HEK293 (cell line): ENCODE data around the gene PLLP.
A peak's percentile ranks its signal among the peaks of the same experiment; 100 is the strongest.

Experiments
- BCL6B ChIP-seq: fragments of 450-650 bp; formaldehyde crosslinking; IDR thresholded peaks from 2 replicates; pipeline ENCODE4 v1.5.1; 2017; ENCODE audit warnings: missing biosample characterization, missing genetic modification characterization
- EGR2 ChIP-seq: fragments of 450-650 bp; formaldehyde crosslinking; IDR thresholded peaks from 2 replicates; pipeline ENCODE4 v1.5.1; 2016; ENCODE audit warnings: low read depth, missing biosample characterization, missing genetic modification characterization
- GLIS1 ChIP-seq: fragments of 450-650 bp; formaldehyde crosslinking; IDR thresholded peaks from 2 replicates; pipeline ENCODE4 v1.5.1; 2016; ENCODE audit warnings: missing biosample characterization, missing genetic modification characterization
- HOXD13 ChIP-seq: sonication (generic); formaldehyde crosslinking; IDR thresholded peaks from 2 replicates; pipeline ENCODE4 v1.8.0; 2022; ENCODE audit warnings: missing genetic modification reagents, borderline replicate concordance
- MZF1 ChIP-seq: fragments of 450-650 bp; formaldehyde crosslinking; IDR thresholded peaks from 2 replicates; pipeline ENCODE4 v1.5.1; 2017; ENCODE audit warnings: missing biosample characterization, missing genetic modification characterization, borderline replicate concordance
- PATZ1 ChIP-seq: fragments of 450-650 bp; formaldehyde crosslinking; IDR thresholded peaks from 2 replicates; pipeline ENCODE4 v1.5.1; 2016; ENCODE audit warnings: missing biosample characterization, missing genetic modification characterization
- REPIN1 ChIP-seq: fragments of 450-650 bp; formaldehyde crosslinking; IDR thresholded peaks from 2 replicates; pipeline ENCODE4 v1.5.1; 2017; ENCODE audit warnings: missing biosample characterization, missing genetic modification characterization, low read depth
- TSHZ1 ChIP-seq: fragments of 450-650 bp; formaldehyde crosslinking; IDR thresholded peaks from 2 replicates; pipeline ENCODE4 v1.5.1; 2016; ENCODE audit warnings: missing biosample characterization, missing genetic modification characterization, borderline replicate concordance
- WT1 ChIP-seq: fragments of 450-650 bp; formaldehyde crosslinking; IDR thresholded peaks from 2 replicates; pipeline ENCODE4 v1.5.1; 2016; ENCODE audit warnings: missing biosample characterization, missing genetic modification characterization
- ZNF146 ChIP-seq: fragments of 450-650 bp; formaldehyde crosslinking; IDR thresholded peaks from 2 replicates; pipeline ENCODE4 v1.5.1; 2016; ENCODE audit warnings: missing biosample characterization, missing genetic modification characterization
- ZNF148 ChIP-seq: fragments of 450-650 bp; formaldehyde crosslinking; IDR thresholded peaks from 2 replicates; pipeline ENCODE4 v1.5.0; 2017; ENCODE audit warnings: missing biosample characterization, missing genetic modification characterization, borderline replicate concordance
- ZNF214 ChIP-seq: fragments of 450-650 bp; formaldehyde crosslinking; IDR thresholded peaks from 2 replicates; pipeline ENCODE4 v1.5.1; 2017; ENCODE audit warnings: missing biosample characterization, mild to moderate bottlenecking, missing genetic modification characterization, borderline replicate concordance
- ZNF292 ChIP-seq: fragments of 450-650 bp; formaldehyde crosslinking; IDR thresholded peaks from 2 replicates; pipeline ENCODE4 v1.5.1; 2016; ENCODE audit warnings: low read depth, missing biosample characterization, missing genetic modification characterization, borderline replicate concordance
- ZNF366 ChIP-seq: fragments of 450-650 bp; formaldehyde crosslinking; conservative IDR thresholded peaks from 2 replicates; pipeline ENCODE4 v1.5.1; 2016; ENCODE audit warnings: missing biosample characterization, missing genetic modification characterization
- ZNF449 ChIP-seq: fragments of 450-650 bp; formaldehyde crosslinking; IDR thresholded peaks from 2 replicates; pipeline ENCODE4 v1.5.1; 2017; ENCODE audit warnings: missing biosample characterization, mild to moderate bottlenecking, missing genetic modification characterization, moderate library complexity
- ZNF518A ChIP-seq: fragments of 450-650 bp; formaldehyde crosslinking; conservative IDR thresholded peaks from 2 replicates; pipeline ENCODE4 v1.5.1; 2016; ENCODE audit warnings: low read depth, missing biosample characterization, missing genetic modification characterization
- ZNF610 ChIP-seq: fragments of 450-650 bp; formaldehyde crosslinking; IDR thresholded peaks from 2 replicates; pipeline ENCODE4 v1.5.1; 2016; ENCODE audit warnings: missing biosample characterization, missing genetic modification characterization, borderline replicate concordance
- ZNF664 ChIP-seq: fragments of 450-650 bp; formaldehyde crosslinking; IDR thresholded peaks from 2 replicates; pipeline ENCODE4 v1.5.1; 2016; ENCODE audit warnings: missing biosample characterization, missing genetic modification characterization
- ZNF768 ChIP-seq: fragments of 450-650 bp; formaldehyde crosslinking; IDR thresholded peaks from 2 replicates; pipeline ENCODE4 v1.5.1; 2018; ENCODE audit warnings: missing biosample characterization, mild to moderate bottlenecking, missing genetic modification characterization
- ZNF791 ChIP-seq: fragments of 450-650 bp; formaldehyde crosslinking; IDR thresholded peaks from 2 replicates; pipeline ENCODE4 v1.5.1; 2016; ENCODE audit warnings: missing biosample characterization, missing genetic modification characterization
- ZXDB ChIP-seq: fragments of 450-650 bp; formaldehyde crosslinking; IDR thresholded peaks from 2 replicates; pipeline ENCODE4 v1.5.1; 2016; ENCODE audit warnings: missing biosample characterization, missing genetic modification characterization

Gene PLLP

GRCh38 chr16:57299719-57300386 is 15.4 kb upstream of the PLLP start (continued):
- TF ChIP-seq BCL6B (tag by site-specific recombination) (0 out of 2 replicates have a peak, but pooled peaks have one; percentile 7), ZNF610 (tag by site-specific recombination) (peak; percentile 7; the same call in 1 of the 2 replicates), ZNF449 (tag by site-specific recombination) (peak; percentile 51; the same call in 1 of the 2 replicates), ZNF518A (tag by site-specific recombination) (0 out of 2 replicates have a peak, but pooled peaks have one; percentile 10), ZNF768 (tag by site-specific recombination) (no peak), GLIS1 (tag by site-specific recombination) (peak; percentile 51; the same call in 1 of the 2 replicates), REPIN1 (0 out of 2 replicates have a peak, but pooled peaks have one; percentile 9), WT1 (tag by site-specific recombination) (no peak), ZXDB (tag by site-specific recombination) (peak; percentile 62; the same call in 1 of the 2 replicates), ZNF292 (tag by site-specific recombination) (no peak), PATZ1 (tag by site-specific recombination) (peak; percentile 15; the same call in 1 of the 2 replicates), MZF1 (peak; percentile 89; the same call in 1 of the 2 replicates), ZNF664 (tag by site-specific recombination) (0 out of 2 replicates have a peak, but pooled peaks have one; percentile 9), ZNF148 (no peak; the same call in 1 of the 2 replicates), TSHZ1 (0 out of 2 replicates have a peak, but pooled peaks have one; percentile 12), EGR2 (peak; percentile 10; the same call in 1 of the 2 replicates), HOXD13 (CRISPR knock-in tag) (no peak), ZNF366 (peak; percentile 89), ZNF146 (tag by site-specific recombination) (no peak), ZNF214 (tag by site-specific recombination) (0 out of 2 replicates have a peak, but pooled peaks have one; percentile 17), ZNF791 (no peak)
